Neural cell (in vitro differentiated cells): ENCODE results near the gene PICALM.

Source experiments
- EP300 ChIP-seq: fragments of 450-650 bp; conservative IDR thresholded peaks from 2 replicates; pipeline ENCODE4 v1.6.1; 2014; ENCODE audit warnings: antibody characterized with exemption, mild to moderate bottlenecking, moderate library complexity; ENCODE audit not compliant: poor library complexity, severe bottlenecking
- EZH2 ChIP-seq: fragments of 200-600, 300-800 bp; shearing (Covaris generic), sonication (generic); IDR thresholded peaks from 2 replicates; pipeline ENCODE4 v1.6.1; 2014; ENCODE audit warnings: antibody characterized with exemption, low read length, borderline replicate concordance, mild to moderate bottlenecking; ENCODE audit not compliant: insufficient read depth, poor library complexity, severe bottlenecking
- MXI1 ChIP-seq: fragments of 450-650 bp; conservative IDR thresholded peaks from 2 replicates; pipeline ENCODE4 v1.6.1; 2014; ENCODE audit warnings: antibody characterized with exemption, mild to moderate bottlenecking; ENCODE audit not compliant: poor library complexity, severe bottlenecking
- POLR2AphosphoS5 ChIP-seq: IDR thresholded peaks from 2 replicates; pipeline ENCODE4 v1.6.1; 2012
- RAD21 ChIP-seq: fragments of 450-650 bp; conservative IDR thresholded peaks from 2 replicates; pipeline ENCODE4 v1.6.1; 2014; ENCODE audit warnings: antibody characterized with exemption, mild to moderate bottlenecking, moderate library complexity
- SMC3 ChIP-seq: fragments of 450-650 bp; conservative IDR thresholded peaks from 2 replicates; pipeline ENCODE4 v1.6.1; 2014; ENCODE audit warnings: antibody characterized with exemption, mild to moderate bottlenecking, moderate library complexity; ENCODE audit not compliant: poor library complexity
- TAF1 ChIP-seq: IDR thresholded peaks from 2 replicates; pipeline ENCODE4 v1.6.1; 2012; ENCODE audit warnings: low read depth
- TF ChIP-seq, protein P1 (sequence below): fragments of 450-650 bp; IDR thresholded peaks from 2 replicates; pipeline ENCODE4 v1.5.1; 2014; ENCODE audit warnings: antibody characterized with exemption, mild to moderate bottlenecking, moderate library complexity; ENCODE audit not compliant: poor library complexity, severe bottlenecking
- TF ChIP-seq, protein P2 (sequence below): IDR thresholded peaks from 2 replicates; pipeline ENCODE4 v1.6.1; 2012; ENCODE audit warnings: borderline replicate concordance

- TF ChIP-seq, protein P1, sequence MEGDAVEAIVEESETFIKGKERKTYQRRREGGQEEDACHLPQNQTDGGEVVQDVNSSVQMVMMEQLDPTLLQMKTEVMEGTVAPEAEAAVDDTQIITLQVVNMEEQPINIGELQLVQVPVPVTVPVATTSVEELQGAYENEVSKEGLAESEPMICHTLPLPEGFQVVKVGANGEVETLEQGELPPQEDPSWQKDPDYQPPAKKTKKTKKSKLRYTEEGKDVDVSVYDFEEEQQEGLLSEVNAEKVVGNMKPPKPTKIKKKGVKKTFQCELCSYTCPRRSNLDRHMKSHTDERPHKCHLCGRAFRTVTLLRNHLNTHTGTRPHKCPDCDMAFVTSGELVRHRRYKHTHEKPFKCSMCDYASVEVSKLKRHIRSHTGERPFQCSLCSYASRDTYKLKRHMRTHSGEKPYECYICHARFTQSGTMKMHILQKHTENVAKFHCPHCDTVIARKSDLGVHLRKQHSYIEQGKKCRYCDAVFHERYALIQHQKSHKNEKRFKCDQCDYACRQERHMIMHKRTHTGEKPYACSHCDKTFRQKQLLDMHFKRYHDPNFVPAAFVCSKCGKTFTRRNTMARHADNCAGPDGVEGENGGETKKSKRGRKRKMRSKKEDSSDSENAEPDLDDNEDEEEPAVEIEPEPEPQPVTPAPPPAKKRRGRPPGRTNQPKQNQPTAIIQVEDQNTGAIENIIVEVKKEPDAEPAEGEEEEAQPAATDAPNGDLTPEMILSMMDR: no peak
- no peak for TF ChIP-seq POLR2AphosphoS5
- TF ChIP-seq RAD21: no peak
- no peak for TF ChIP-seq MXI1
- TF ChIP-seq EZH2: no peak
- no peak for TF ChIP-seq TAF1
- TF ChIP-seq EP300: no peak
- TF ChIP-seq, protein P2, sequence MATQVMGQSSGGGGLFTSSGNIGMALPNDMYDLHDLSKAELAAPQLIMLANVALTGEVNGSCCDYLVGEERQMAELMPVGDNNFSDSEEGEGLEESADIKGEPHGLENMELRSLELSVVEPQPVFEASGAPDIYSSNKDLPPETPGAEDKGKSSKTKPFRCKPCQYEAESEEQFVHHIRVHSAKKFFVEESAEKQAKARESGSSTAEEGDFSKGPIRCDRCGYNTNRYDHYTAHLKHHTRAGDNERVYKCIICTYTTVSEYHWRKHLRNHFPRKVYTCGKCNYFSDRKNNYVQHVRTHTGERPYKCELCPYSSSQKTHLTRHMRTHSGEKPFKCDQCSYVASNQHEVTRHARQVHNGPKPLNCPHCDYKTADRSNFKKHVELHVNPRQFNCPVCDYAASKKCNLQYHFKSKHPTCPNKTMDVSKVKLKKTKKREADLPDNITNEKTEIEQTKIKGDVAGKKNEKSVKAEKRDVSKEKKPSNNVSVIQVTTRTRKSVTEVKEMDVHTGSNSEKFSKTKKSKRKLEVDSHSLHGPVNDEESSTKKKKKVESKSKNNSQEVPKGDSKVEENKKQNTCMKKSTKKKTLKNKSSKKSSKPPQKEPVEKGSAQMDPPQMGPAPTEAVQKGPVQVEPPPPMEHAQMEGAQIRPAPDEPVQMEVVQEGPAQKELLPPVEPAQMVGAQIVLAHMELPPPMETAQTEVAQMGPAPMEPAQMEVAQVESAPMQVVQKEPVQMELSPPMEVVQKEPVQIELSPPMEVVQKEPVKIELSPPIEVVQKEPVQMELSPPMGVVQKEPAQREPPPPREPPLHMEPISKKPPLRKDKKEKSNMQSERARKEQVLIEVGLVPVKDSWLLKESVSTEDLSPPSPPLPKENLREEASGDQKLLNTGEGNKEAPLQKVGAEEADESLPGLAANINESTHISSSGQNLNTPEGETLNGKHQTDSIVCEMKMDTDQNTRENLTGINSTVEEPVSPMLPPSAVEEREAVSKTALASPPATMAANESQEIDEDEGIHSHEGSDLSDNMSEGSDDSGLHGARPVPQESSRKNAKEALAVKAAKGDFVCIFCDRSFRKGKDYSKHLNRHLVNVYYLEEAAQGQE: no peak
- TF ChIP-seq SMC3: no peak
These were observed 46.9 kb upstream of the PICALM start for GRCh38 chr11:86115542-86116385.
